Cardiac muscle cell (in vitro differentiated cells and primary cell): ENCODE measurements around the gene VEZF1. TPM values are rescaled to one million over a fixed set of nuclear protein-coding genes. Genes with fewer than 3 reads are reported as not detected.

Experiments
- DNase-seq, 2 donors: peaks; one replicate each; pipeline versions ENCODE4 v3.0.0 to v3.0.0-alpha.2; 2010 to 2017; ENCODE audit warnings: low read depth in 1 of 2, low spot score in 1 of 2
- H3K27ac ChIP-seq: fragments of 200-600 bp; sonication (generic); 2 replicates; pipeline ENCODE4 v1.5.1; 2016
- H3K27me3 ChIP-seq: fragments of 200-600 bp; sonication (generic); 2 replicates; pipeline ENCODE4 v1.6.0; 2016; ENCODE audit warnings: control low read depth
- H3K36me3 ChIP-seq: fragments of 200-600 bp; sonication (generic); 2 replicates; pipeline ENCODE4 v1.5.1; 2016; ENCODE audit warnings: control low read depth
- H3K4me1 ChIP-seq: fragments of 200-600 bp; sonication (generic); 2 replicates; pipeline ENCODE4 v1.8.1; 2017; ENCODE audit warnings: low read depth, mild to moderate bottlenecking, mixed run types
- H3K4me3 ChIP-seq: fragments of 200-600 bp; sonication (generic); 2 replicates; pipeline ENCODE4 v1.5.1; 2016; ENCODE audit warnings: mild to moderate bottlenecking
- H3K9me3 ChIP-seq: fragments of 200-600 bp; sonication (generic); 2 replicates; pipeline ENCODE4 v1.5.1; 2017; ENCODE audit warnings: low read depth, mild to moderate bottlenecking, control low read depth
- CTCF ChIP-seq: IDR thresholded peaks from 2 replicates; pipeline ENCODE4 v1.5.1; 2012; ENCODE audit warnings: low read depth, mild to moderate bottlenecking, low read length
- polyA plus RNA-seq: library from polyadenylated mRNA; unstranded; fragments of >200 nt; fragmentation: Nextera tagmentation; extraction: Ambion mirVana; gene quantifications from 2 replicates; pipeline ENCODE4 v1.2.1, GENCODE V29; 2016
- total RNA-seq: library from RNA; depleted of rRNA; stranded (reverse); fragments of >200 nt; gene quantifications from 2 replicates; pipeline ENCODE4 v1.2.3, GENCODE V29; 2016

Gene VEZF1
- total and polyA plus RNA-seq, 2 experiments from 2014 or later = 18.5 to 37.3 TPM

- Histone ChIP-seq H3K4me3 (no peak overlapping the region), H3K36me3 (no peaks in the 10 kb centered on the region), H3K4me1 (peaks cover 6% of the 10 kb centered on the region), H3K9me3 (no peaks in the 10 kb centered on the region), H3K27me3 (no peaks in the 10 kb centered on the region), H3K27ac (no peak overlapping the region)
- TF ChIP-seq CTCF = no peak
- no peak for DNase-seq
These were observed 40.7 kb downstream of the VEZF1 start for GRCh38 chr17:57947369-57947768.

- Histone ChIP-seq H3K27ac (no peak overlapping the region), H3K27me3 (no peaks in the 10 kb centered on the region), H3K36me3 (no peaks in the 10 kb centered on the region), H3K9me3 (no peaks in the 10 kb centered on the region), H3K4me3 (no peak overlapping the region), H3K4me1 (peaks cover 6% of the 10 kb centered on the region)
- DNase-seq = peak in 1 of 2 donors; percentile 66
- no peak for TF ChIP-seq CTCF
These were observed 41.2 kb downstream of the VEZF1 start for GRCh38 chr17:57946798-57947358.

GRCh38 chr17:57945996-57946797, 41.9 kb downstream of the VEZF1 start:
- peak in 1 of 2 donors; percentile 11 for DNase-seq
- no peak overlapping the region for H3K27ac ChIP-seq
- H3K27me3 ChIP-seq = no peaks in the 10 kb centered on the region
- no peaks in the 10 kb centered on the region for H3K36me3 ChIP-seq
- no peak overlapping the region for H3K4me3 ChIP-seq
- TF ChIP-seq CTCF = no peak
- H3K9me3 ChIP-seq = no peaks in the 10 kb centered on the region
- H3K4me1 ChIP-seq = peaks cover 4% of the 10 kb centered on the region

DNA sequence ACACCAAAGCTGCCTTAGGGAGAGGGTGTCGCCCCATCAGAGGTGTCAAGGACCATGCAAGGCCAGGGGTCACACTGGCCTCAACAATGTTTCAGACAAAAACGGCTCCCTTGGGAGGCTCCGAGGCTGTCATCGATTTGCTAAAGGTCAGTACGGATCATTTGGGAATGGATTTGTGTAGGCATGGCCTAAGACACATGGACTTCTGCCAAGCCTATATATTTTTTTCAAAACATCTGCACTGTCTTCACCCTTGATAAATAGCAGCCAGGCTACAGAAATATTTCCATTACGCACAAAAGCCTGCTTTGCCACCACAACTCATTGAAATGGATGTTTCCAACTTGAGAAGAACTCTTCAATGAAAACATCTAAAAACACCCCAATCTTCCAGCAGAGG, 43.1 kb downstream of the VEZF1 start:
- Histone ChIP-seq H3K9me3 (no peaks in the 10 kb centered on the region), H3K4me1 (peaks cover 5% of the 10 kb centered on the region), H3K4me3 (no peak overlapping the region), H3K27ac (no peak overlapping the region), H3K36me3 (no peaks in the 10 kb centered on the region), H3K27me3 (no peaks in the 10 kb centered on the region)
- DNase-seq = peak in 1 of 2 donors; percentile 27
- TF ChIP-seq CTCF = no peak

DNA sequence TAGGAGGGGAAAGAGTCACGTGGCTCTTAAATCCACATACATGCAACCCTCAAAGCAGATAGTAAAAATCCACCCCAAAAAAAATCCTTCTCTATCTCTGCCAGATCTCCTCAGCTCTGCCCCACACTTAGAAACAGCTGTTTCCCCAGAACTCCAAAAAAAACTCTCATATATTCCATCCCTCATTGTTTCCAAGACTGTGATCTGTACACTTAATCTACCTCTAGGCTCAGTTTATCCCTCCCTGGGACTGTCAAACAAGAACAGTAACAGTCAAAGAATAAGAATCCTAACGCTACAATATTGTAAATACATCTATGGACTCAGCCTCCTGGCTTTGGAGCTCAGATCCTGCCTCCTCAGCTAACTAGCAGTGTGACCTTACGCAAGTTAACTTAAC, 44.4 kb downstream of the VEZF1 start:
- no peak for DNase-seq
- Histone ChIP-seq H3K4me3 (no peak overlapping the region), H3K27ac (no peak overlapping the region), H3K27me3 (no peaks in the 10 kb centered on the region), H3K36me3 (no peaks in the 10 kb centered on the region), H3K9me3 (no peaks in the 10 kb centered on the region), H3K4me1 (peaks cover 5% of the 10 kb centered on the region)
- no peak for TF ChIP-seq CTCF
